Activated B cell treated with CpG ODN at 0.5 μM for 24 hours (primary cell): ENCODE results near the gene KDM6A. TPM values are rescaled to one million over a fixed set of nuclear protein-coding genes. Genes with fewer than 3 reads are reported as not detected.

Source experiments
- ATAC-seq: fragments of 200-7000 bp; cut with Tn5 transposase; one replicate; pipeline ENCODE4 v1.10.0; 2021; ENCODE audit warnings: low read depth, mild to moderate bottlenecking, moderate library complexity
- CTCF ChIA-PET: fragments of 350-600 bp; sonication (Branson Sonifier 250); formaldehyde crosslinking; loops from one replicate; lab custom pipeline; 2021; ENCODE audit warnings: antibody characterized with exemption; lab: Charles Lee
- POLR2A ChIA-PET: fragments of 350-600 bp; sonication (Branson Sonifier 250); formaldehyde crosslinking; loops from one replicate; lab custom pipeline; 2021; ENCODE audit warnings: antibody characterized with exemption; lab: Charles Lee
- DNase-seq: peaks from one replicate; pipeline ENCODE4 v3.0.0; 2022
- H3K27ac Mint-ChIP-seq: one replicate; pipeline ENCODE4 v1.8.0; 2020; ENCODE audit warnings: mixed read lengths
- H3K27me3 Mint-ChIP-seq: one replicate; pipeline ENCODE4 v1.8.0; 2021; ENCODE audit warnings: mixed read lengths
- H3K36me3 Mint-ChIP-seq: one replicate; pipeline ENCODE4 v1.8.0; 2021; ENCODE audit warnings: low read depth, mixed read lengths
- H3K4me1 Mint-ChIP-seq: one replicate; pipeline ENCODE4 v1.8.0; 2021; ENCODE audit warnings: mixed read lengths
- H3K4me3 Mint-ChIP-seq: one replicate; pipeline ENCODE4 v1.8.0; 2020; ENCODE audit warnings: mild to moderate bottlenecking, mixed read lengths
- H3K9me3 Mint-ChIP-seq: one replicate; pipeline ENCODE4 v1.8.0; 2020; ENCODE audit warnings: mixed read lengths
- CTCF ChIP-seq: fragments of 200-600 bp; IDR thresholded peaks from one replicate; pipeline ENCODE4 v1.8.0; 2022; ENCODE audit warnings: antibody characterized with exemption, mild to moderate bottlenecking
- intact Hi-C: fragments of 100-400 bp; cut with micrococcal nuclease; formaldehyde crosslinking; loops from one replicate; pipeline ENCODE4 v1.15.1; 2024
- total RNA-seq: library from RNA; stranded (reverse); gene quantifications from 2 replicates; pipeline ENCODE4 v1.2.3, GENCODE V29; 2022

Gene KDM6A
- total RNA-seq, 1 donor from 2014 or later: 36.0 TPM

- intact Hi-C loops: no loop called here
- Mint-ChIP-seq H3K27me3 (no peaks in the 10 kb centered on the region), H3K4me1 (peaks cover 50% of the 10 kb centered on the region), H3K4me3 (no peak overlapping the region), H3K36me3 (no peaks in the 10 kb centered on the region), H3K9me3 (no peaks in the 10 kb centered on the region), H3K27ac (no peak overlapping the region)
- DNase-seq (no peak), ATAC-seq (no peak)
- CTCF ChIA-PET: no interaction called here
- TF ChIP-seq CTCF: no peak
- POLR2A ChIA-PET: interaction anchor here (0.9 kb wide), 1 partner anchor 43 kb away, joined by 4 read pairs; the partner anchor contains the start of gene KDM6A
Observed at GRCh38 chrX:44915361-44915868, 42.4 kb downstream of the KDM6A start.

- Mint-ChIP-seq H3K27me3 (no peaks in the 10 kb centered on the region), H3K36me3 (no peaks in the 10 kb centered on the region), H3K4me1 (peaks cover 60% of the 10 kb centered on the region), H3K9me3 (no peaks in the 10 kb centered on the region), H3K4me3 (no peak overlapping the region), H3K27ac (no peak overlapping the region)
- CTCF ChIA-PET: no interaction called here
- TF ChIP-seq CTCF: no peak
- ATAC-seq (no peak), DNase-seq (no peak)
- POLR2A ChIA-PET: no interaction called here
- intact Hi-C loops: no loop called here
Observed at GRCh38 chrX:44918722-44919121, 45.7 kb downstream of the KDM6A start.

- intact Hi-C loops: no loop called here
- ATAC-seq (no peak), DNase-seq (no peak)
- POLR2A ChIA-PET: no interaction called here
- Mint-ChIP-seq H3K27ac (peak overlapping the region; percentile 4), H3K27me3 (no peaks in the 10 kb centered on the region), H3K4me3 (no peak overlapping the region), H3K4me1 (peaks cover 52% of the 10 kb centered on the region), H3K9me3 (no peaks in the 10 kb centered on the region), H3K36me3 (no peaks in the 10 kb centered on the region)
- CTCF ChIA-PET: no interaction called here
- TF ChIP-seq CTCF: no peak
Observed at GRCh38 chrX:44922980-44923379, 50.0 kb downstream of the KDM6A start.

- intact Hi-C loops: no loop called here
- Mint-ChIP-seq H3K9me3 (no peaks in the 10 kb centered on the region), H3K27ac (peak overlapping the region; percentile 30), H3K4me3 (no peak overlapping the region), H3K36me3 (no peaks in the 10 kb centered on the region), H3K27me3 (no peaks in the 10 kb centered on the region), H3K4me1 (peaks cover 48% of the 10 kb centered on the region)
- no peak for DNase-seq
- ChIA-PET CTCF (no interaction called here), POLR2A (no interaction called here)
- TF ChIP-seq CTCF: no peak
- ATAC-seq: no peak
Observed at GRCh38 chrX:44927398-44927797, 54.4 kb downstream of the KDM6A start.

DNA sequence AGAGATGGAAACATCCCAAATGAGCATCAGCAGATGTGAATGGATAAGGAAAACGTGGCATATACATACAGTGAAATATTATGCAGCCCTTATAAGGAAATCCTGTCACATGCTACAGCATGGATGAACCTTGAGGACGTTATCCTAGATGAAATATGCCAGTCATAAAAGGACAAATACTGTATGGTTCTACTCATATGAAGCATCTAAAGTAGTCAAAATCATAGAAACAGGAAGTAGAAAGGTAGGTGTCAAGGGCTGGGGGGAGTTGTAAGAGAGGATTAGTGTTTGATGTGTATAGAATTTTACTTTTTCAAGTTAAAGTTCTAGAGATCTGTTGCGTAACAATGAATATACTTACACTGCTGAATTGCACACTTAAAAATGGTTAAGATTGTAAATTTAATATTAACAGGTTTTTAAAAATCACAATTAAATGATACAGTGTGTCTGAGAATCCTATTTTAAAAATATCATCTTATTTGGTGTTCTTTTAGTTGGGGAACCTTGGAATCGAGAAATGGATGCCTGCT lies 58.5 kb downstream of the KDM6A start:
- H3K27ac Mint-ChIP-seq: no peak overlapping the region
- ATAC-seq: no peak
- intact Hi-C loops: no loop called here
- no peak for TF ChIP-seq CTCF
- CTCF ChIA-PET: no interaction called here
- no peaks in the 10 kb centered on the region for H3K27me3 Mint-ChIP-seq
- no peak for DNase-seq
- peaks cover 54% of the 10 kb centered on the region for H3K4me1 Mint-ChIP-seq
- POLR2A ChIA-PET: no interaction called here
- no peaks in the 10 kb centered on the region for H3K9me3 Mint-ChIP-seq
- no peak overlapping the region for H3K4me3 Mint-ChIP-seq
- H3K36me3 Mint-ChIP-seq: no peaks in the 10 kb centered on the region
